ENCODE data around the gene TMEM50B.

The TMEM50B gene

GRCh38 chr21:33418691-33419090, 61.1 kb downstream of the TMEM50B start:
- TF ChIP-seq CTCF (conservative IDR thresholded peaks at IDR 0.05; ENCODE audit: low read length) (no peak), EZH2phosphoT487 (IDR thresholded peaks at IDR 0.05; ENCODE audit: borderline replicate concordance) (no peak)
- Histone ChIP-seq H3K4me3 (ENCODE audit: low read length, poor library complexity, severe bottlenecking) (no peak overlapping the region), H2AFZ (ENCODE audit: low read length) (no peak overlapping the region), H3F3A (ENCODE audit: low read depth) (no peaks in the 10 kb centered on the region), H4K20me1 (ENCODE audit: insufficient read depth, low read length, poor library complexity, severe bottlenecking) (peaks cover 16% of the 10 kb centered on the region), H3K27me3 (ENCODE audit: insufficient read depth, low read length, poor library complexity, severe bottlenecking) (no peaks in the 10 kb centered on the region), H3K9ac (ENCODE audit: low read depth, low read length, poor library complexity, severe bottlenecking) (no peak overlapping the region), H3K9me3 (ENCODE audit: insufficient read depth, low read depth, low read length) (no peaks in the 10 kb centered on the region), H3K4me2 (ENCODE audit: low read depth, low read length, poor library complexity, severe bottlenecking) (no peak overlapping the region), H3K4me1 (ENCODE audit: insufficient read depth, low read length, poor library complexity, severe bottlenecking) (no peaks in the 10 kb centered on the region), H3K36me3 (ENCODE audit: insufficient read depth, low read length) (peaks cover 68% of the 10 kb centered on the region; the same call in 1 of the 2 replicates), H3K79me2 (ENCODE audit: insufficient read depth, low read length) (peaks cover 36% of the 10 kb centered on the region), H3K9me2 (replicated peaks; ENCODE audit: low read depth, low read length) (no peaks in the 10 kb centered on the region)

GRCh38 chr21:33414926-33415325, 64.8 kb downstream of the TMEM50B start:
- Histone ChIP-seq H2AFZ (ENCODE audit: low read length) (no peak overlapping the region), H3K9ac (ENCODE audit: low read depth, low read length, poor library complexity, severe bottlenecking) (no peak overlapping the region), H3K27me3 (ENCODE audit: insufficient read depth, low read length, poor library complexity, severe bottlenecking) (no peaks in the 10 kb centered on the region), H3K9me2 (replicated peaks; ENCODE audit: low read depth, low read length) (no peaks in the 10 kb centered on the region), H4K20me1 (ENCODE audit: insufficient read depth, low read length, poor library complexity, severe bottlenecking) (peaks cover 29% of the 10 kb centered on the region), H3F3A (ENCODE audit: low read depth) (no peaks in the 10 kb centered on the region), H3K36me3 (ENCODE audit: insufficient read depth, low read length) (peaks cover 53% of the 10 kb centered on the region; the same call in 1 of the 2 replicates), H3K9me3 (ENCODE audit: insufficient read depth, low read depth, low read length) (no peaks in the 10 kb centered on the region), H3K4me3 (ENCODE audit: low read length, poor library complexity, severe bottlenecking) (no peak overlapping the region), H3K79me2 (ENCODE audit: insufficient read depth, low read length) (peaks cover 63% of the 10 kb centered on the region), H3K4me2 (ENCODE audit: low read depth, low read length, poor library complexity, severe bottlenecking) (no peak overlapping the region), H3K4me1 (ENCODE audit: insufficient read depth, low read length, poor library complexity, severe bottlenecking) (peaks cover 9% of the 10 kb centered on the region)
- TF ChIP-seq CTCF (conservative IDR thresholded peaks at IDR 0.05; ENCODE audit: low read length) (no peak), EZH2phosphoT487 (IDR thresholded peaks at IDR 0.05; ENCODE audit: borderline replicate concordance) (no peak)

GRCh38 chr21:33414068-33414467, 65.7 kb downstream of the TMEM50B start:
- H3K9me2 ChIP-seq (replicated peaks; ENCODE audit: low read depth, low read length), result no peaks in the 10 kb centered on the region
- no peak overlapping the region for H3K4me2 ChIP-seq (ENCODE audit: low read depth, low read length, poor library complexity, severe bottlenecking)
- no peak overlapping the region for H2AFZ ChIP-seq (ENCODE audit: low read length)
- no peak overlapping the region for H3K4me3 ChIP-seq (ENCODE audit: low read length, poor library complexity, severe bottlenecking)
- H3K79me2 ChIP-seq (ENCODE audit: insufficient read depth, low read length), result peaks cover 68% of the 10 kb centered on the region
- no peaks in the 10 kb centered on the region for H3K9me3 ChIP-seq (ENCODE audit: insufficient read depth, low read depth, low read length)
- peaks cover 37% of the 10 kb centered on the region for H4K20me1 ChIP-seq (ENCODE audit: insufficient read depth, low read length, poor library complexity, severe bottlenecking)
- TF ChIP-seq EZH2phosphoT487 (IDR thresholded peaks at IDR 0.05; ENCODE audit: borderline replicate concordance) (no peak), CTCF (conservative IDR thresholded peaks at IDR 0.05; ENCODE audit: low read length) (no peak)
- H3F3A ChIP-seq (ENCODE audit: low read depth), result no peaks in the 10 kb centered on the region
- H3K4me1 ChIP-seq (ENCODE audit: insufficient read depth, low read length, poor library complexity, severe bottlenecking), result peaks cover 9% of the 10 kb centered on the region
- H3K36me3 ChIP-seq (ENCODE audit: insufficient read depth, low read length), result peaks cover 47% of the 10 kb centered on the region; the same call in 1 of the 2 replicates
- H3K9ac ChIP-seq (ENCODE audit: low read depth, low read length, poor library complexity, severe bottlenecking), result no peak overlapping the region
- no peaks in the 10 kb centered on the region for H3K27me3 ChIP-seq (ENCODE audit: insufficient read depth, low read length, poor library complexity, severe bottlenecking)

Measured in Loucy (cell line).